Renal pelvis (tissue), 4 donors: ENCODE data around the gene POLH. TPM values are rescaled to one million over a fixed set of nuclear protein-coding genes. Genes with fewer than 3 reads are reported as not detected.

Experiments
- DNase-seq: peaks from one replicate; pipeline ENCODE4 v3.0.0-alpha.2; 2013
- polyA plus RNA-seq, 3 donors: library from polyadenylated mRNA; unstranded; fragments of 120-200 nt; gene quantifications; one replicate each; pipeline ENCODE4 v1.2.1, GENCODE V29; 2013; ENCODE audit not compliant: insufficient read length in 3 of 3

POLH gene
- polyA plus RNA-seq, 3 donors, result 18.6 to 29.0 (median 19.6) TPM

- DNase-seq, result no peak
Observed at GRCh38 chr6:43593938-43594337, 18.0 kb downstream of the POLH start.

GRCh38 chr6:43600595-43600994 lies 24.6 kb downstream of the POLH start:
- DNase-seq, result no peak

GRCh38 chr6:43604174-43604573 lies 28.2 kb downstream of the POLH start:
- DNase-seq, result no peak

- no peak for DNase-seq
Observed at GRCh38 chr6:43606019-43606418, 30.0 kb downstream of the POLH start.

GRCh38 chr6:43608310-43608763 lies 32.4 kb downstream of the POLH start:
- DNase-seq, result peak; percentile 75

- DNase-seq, result no peak
Observed at GRCh38 chr6:43608807-43609206, 32.8 kb downstream of the POLH start.

- DNase-seq, result no peak
Observed at GRCh38 chr6:43609402-43609801, 33.4 kb downstream of the POLH start.

- DNase-seq, result no peak
Observed at GRCh38 chr6:43610431-43610830, 34.4 kb downstream of the POLH start.

GRCh38 chr6:43613721-43614395 lies 37.9 kb downstream of the POLH start:
- no peak for DNase-seq

- no peak for DNase-seq
Observed at GRCh38 chr6:43614396-43614730, 38.4 kb downstream of the POLH start.

GRCh38 chr6:43616725-43617472 lies 40.9 kb downstream of the POLH start:
- no peak for DNase-seq

- no peak for DNase-seq
Observed at GRCh38 chr6:43621078-43621835, 45.3 kb downstream of the POLH start.

GRCh38 chr6:43621836-43622180 lies 45.8 kb downstream of the POLH start:
- no peak for DNase-seq

- DNase-seq, result no peak
Observed at GRCh38 chr6:43622541-43622940, 46.6 kb downstream of the POLH start.

GRCh38 chr6:43623880-43624785 lies 48.1 kb downstream of the POLH start:
- no peak for DNase-seq

- DNase-seq, result no peak
Observed at GRCh38 chr6:43624786-43625288, 48.9 kb downstream of the POLH start.

GRCh38 chr6:43625393-43625992 lies 49.5 kb downstream of the POLH start:
- DNase-seq, result no peak

GRCh38 chr6:43627008-43627825 lies 51.2 kb downstream of the POLH start:
- DNase-seq, result peak; percentile 42

- peak; percentile 61 for DNase-seq
Observed at GRCh38 chr6:43628393-43629103, 52.6 kb downstream of the POLH start.

GRCh38 chr6:43629104-43629504 lies 53.1 kb downstream of the POLH start, which contains the start of gene GTPBP2:
Gene GTPBP2 (minus strand): TSS chr6:43629264. CDS start chr6:43629162, 102 bp downstream.
- DNase-seq, result peak; percentile 99
